ENCODE results near the gene NELL1. TPM values are rescaled to one million over a fixed set of nuclear protein-coding genes. Genes with fewer than 3 reads are reported as not detected.

The NELL1 gene
- total and polyA plus RNA-seq, 7 donors = 0.01 TPM; not detected in 6

GRCh38 chr11:21179770-21180169 lies 510.4 kb downstream of the NELL1 start:
- no peak for ATAC-seq

GRCh38 chr11:21180182-21180581 lies 510.8 kb downstream of the NELL1 start:
- TF ChIP-seq CTCF (IDR thresholded peaks at IDR 0.05) = no peak
- ATAC-seq = no peak
- H3K27ac ChIP-seq = no peak overlapping the region
- no peak overlapping the region for H3K4me3 ChIP-seq
- no peaks in the 10 kb centered on the region for H3K4me1 ChIP-seq
- no peak for DNase-seq
- H3K36me3 ChIP-seq (ENCODE audit: insufficient read depth in 1 of 2, low read depth in 1 of 2) = no peaks in the 10 kb centered on the region
- 60 to 75% (median 63%) methylated on average over 3 of the region's 3 CpGs for WGBS, 3 donors
- intact Hi-C loops (cut with DNase I) = no loop called here
- no peaks in the 10 kb centered on the region for H3K9me3 ChIP-seq
- no peaks in the 10 kb centered on the region for H3K27me3 ChIP-seq (ENCODE audit: insufficient read depth in 3 of 3, low read length in 2 of 3)

More at GRCh38 chr11:21179770-21180169, 510.4 kb downstream of the NELL1 start:
- no peak for TF ChIP-seq CTCF (IDR thresholded peaks at IDR 0.05)
- 81 to 86% (median 82%) methylated on average over 1 of the region's 1 CpG for WGBS, 3 donors
- no peak overlapping the region for H3K4me3 ChIP-seq
- H3K36me3 ChIP-seq (ENCODE audit: insufficient read depth in 1 of 2, low read depth in 1 of 2) = no peaks in the 10 kb centered on the region
- no peak for DNase-seq
- no peaks in the 10 kb centered on the region for H3K27me3 ChIP-seq (ENCODE audit: insufficient read depth in 3 of 3, low read length in 2 of 3)
- H3K9me3 ChIP-seq = no peaks in the 10 kb centered on the region
- intact Hi-C loops (cut with DNase I) = no loop called here
- no peaks in the 10 kb centered on the region for H3K4me1 ChIP-seq
- no peak overlapping the region for H3K27ac ChIP-seq

- H3K36me3 ChIP-seq (ENCODE audit: insufficient read depth in 1 of 2, low read depth in 1 of 2) = no peaks in the 10 kb centered on the region
- TF ChIP-seq CTCF (IDR thresholded peaks at IDR 0.05) = no peak
- no peaks in the 10 kb centered on the region for H3K9me3 ChIP-seq
- H3K4me3 ChIP-seq = no peak overlapping the region
- intact Hi-C loops (cut with DNase I) = no loop called here
- DNase-seq = no peak
- no peaks in the 10 kb centered on the region for H3K27me3 ChIP-seq (ENCODE audit: insufficient read depth in 3 of 3, low read length in 2 of 3)
- no peak for ATAC-seq
- H3K4me1 ChIP-seq = no peaks in the 10 kb centered on the region
- no peak overlapping the region for H3K27ac ChIP-seq
These were observed 516.6 kb downstream of the NELL1 start for GRCh38 chr11:21185959-21186358.

- H3K4me1 ChIP-seq = no peaks in the 10 kb centered on the region
- intact Hi-C loops (cut with DNase I) = no loop called here
- ATAC-seq = no peak
- no peak overlapping the region for H3K4me3 ChIP-seq
- DNase-seq = no peak
- TF ChIP-seq CTCF (IDR thresholded peaks at IDR 0.05) = no peak
- H3K27me3 ChIP-seq (ENCODE audit: insufficient read depth in 3 of 3, low read length in 2 of 3) = no peaks in the 10 kb centered on the region
- no peaks in the 10 kb centered on the region for H3K9me3 ChIP-seq
- H3K36me3 ChIP-seq (ENCODE audit: insufficient read depth in 1 of 2, low read depth in 1 of 2) = no peaks in the 10 kb centered on the region
- H3K27ac ChIP-seq = no peak overlapping the region
- 89 to 93% (median 90%) methylated on average over 3 of the region's 3 CpGs for WGBS, 3 donors
These were observed 520.8 kb downstream of the NELL1 start for GRCh38 chr11:21190181-21190580.

GRCh38 chr11:21195995-21196394 lies 526.6 kb downstream of the NELL1 start:
- Histone ChIP-seq H3K4me3 (no peak overlapping the region), H3K27ac (no peak overlapping the region), H3K36me3 (ENCODE audit: insufficient read depth in 1 of 2, low read depth in 1 of 2) (no peaks in the 10 kb centered on the region), H3K27me3 (ENCODE audit: insufficient read depth in 3 of 3, low read length in 2 of 3) (no peaks in the 10 kb centered on the region), H3K9me3 (no peaks in the 10 kb centered on the region), H3K4me1 (no peaks in the 10 kb centered on the region)
- intact Hi-C loops (cut with DNase I) = no loop called here
- no peak for TF ChIP-seq CTCF (IDR thresholded peaks at IDR 0.05)
- 38 to 66% (median 39%) methylated on average over 2 of the region's 2 CpGs for WGBS, 3 donors
- no peak for ATAC-seq
- no peak for DNase-seq

All from psoas muscle (tissue), 8 donors.